HEK293 (cell line): ENCODE results near the gene PPP2R2B.

Experiments used
- CTCF ChIA-PET: fragments of 350-600 bp; formaldehyde crosslinking; extraction: SDS; loops from one replicate; lab custom pipeline; 2021; ENCODE audit warnings: antibody characterized with exemption; lab: Yijun Ruan, JAX
- POLR2A ChIA-PET: fragments of 300-600 bp; formaldehyde crosslinking; extraction: SDS; loops from one replicate; lab custom pipeline; 2020; ENCODE audit warnings: antibody characterized with exemption, inconsistent platforms; lab: Yijun Ruan, JAX
- H3K27ac ChIP-seq: fragments of 200-500 bp; sonication (Bioruptor generic); 2 replicates; pipeline ENCODE4 v1.5.1; 2014; ENCODE audit warnings: low read depth, low read length, control low read depth, inconsistent platforms; ENCODE audit errors: extremely low read depth
- H3K36me3 ChIP-seq, 2 experiments: fragments of 200-500 bp in 1 of 2; sonication (Bioruptor generic) in 1 of 2; 1 replicate in 1 of 2; 2 replicates in 1 of 2; pipeline ENCODE4 v1.5.1; 2014 to 2017; ENCODE audit warnings: inconsistent platforms in 2 of 2, low read length in 2 of 2; ENCODE audit not compliant: control insufficient read depth in 2 of 2, insufficient read depth in 1 of 2
- H3K4me1 ChIP-seq: fragments of 200-500 bp; sonication (Bioruptor generic); 2 replicates; pipeline ENCODE4 v1.5.1; 2014; ENCODE audit warnings: mild to moderate bottlenecking, low read length, inconsistent platforms; ENCODE audit not compliant: control insufficient read depth, insufficient read depth
- H3K4me3 ChIP-seq: 2 replicates; pipeline ENCODE4 v1.5.1; 2011; ENCODE audit warnings: low read depth, mild to moderate bottlenecking, control low read depth, low read length, moderate library complexity
- H3K9me3 ChIP-seq: fragments of 200-500 bp; sonication (Bioruptor generic); 2 replicates; pipeline ENCODE4 v1.5.1; 2014; ENCODE audit warnings: low read depth, low read length, inconsistent platforms; ENCODE audit not compliant: control insufficient read depth, insufficient read depth
- BCL11A ChIP-seq: fragments of 450-650 bp; formaldehyde crosslinking; IDR thresholded peaks from 2 replicates; pipeline ENCODE4 v1.5.1; 2016; ENCODE audit warnings: low read depth, missing biosample characterization, missing genetic modification characterization
- FEZF1 ChIP-seq: fragments of 450-650 bp; formaldehyde crosslinking; IDR thresholded peaks from 2 replicates; pipeline ENCODE4 v1.5.1; 2016; ENCODE audit warnings: missing biosample characterization, missing genetic modification characterization
- KLF10 ChIP-seq: fragments of 450-650 bp; IDR thresholded peaks from 2 replicates; pipeline ENCODE4 v1.5.1; 2018; ENCODE audit warnings: missing biosample characterization, mild to moderate bottlenecking, missing genetic modification characterization
- MYNN ChIP-seq: fragments of 450-650 bp; formaldehyde crosslinking; IDR thresholded peaks from 2 replicates; pipeline ENCODE4 v1.5.1; 2016; ENCODE audit warnings: missing biosample characterization, missing genetic modification characterization, borderline replicate concordance
- REPIN1 ChIP-seq: fragments of 450-650 bp; formaldehyde crosslinking; IDR thresholded peaks from 2 replicates; pipeline ENCODE4 v1.5.1; 2017; ENCODE audit warnings: missing biosample characterization, missing genetic modification characterization, low read depth
- SP3 ChIP-seq: fragments of 450-650 bp; formaldehyde crosslinking; IDR thresholded peaks from 2 replicates; pipeline ENCODE4 v1.5.1; 2016; ENCODE audit warnings: missing biosample characterization, missing genetic modification characterization
- TSHZ1 ChIP-seq: fragments of 450-650 bp; formaldehyde crosslinking; IDR thresholded peaks from 2 replicates; pipeline ENCODE4 v1.5.1; 2016; ENCODE audit warnings: missing biosample characterization, missing genetic modification characterization, borderline replicate concordance
- ZBTB11 ChIP-seq: fragments of 450-650 bp; formaldehyde crosslinking; conservative IDR thresholded peaks from 2 replicates; pipeline ENCODE4 v1.5.1; 2016; ENCODE audit warnings: low read depth, missing biosample characterization, missing genetic modification characterization
- ZBTB20 ChIP-seq: fragments of 450-650 bp; formaldehyde crosslinking; IDR thresholded peaks from 2 replicates; pipeline ENCODE4 v1.5.1; 2016; ENCODE audit warnings: missing biosample characterization, missing genetic modification characterization
- ZNF121 ChIP-seq: fragments of 450-650 bp; formaldehyde crosslinking; IDR thresholded peaks from 2 replicates; pipeline ENCODE4 v1.5.1; 2016; ENCODE audit warnings: missing biosample characterization, missing genetic modification characterization
- ZNF133 ChIP-seq: fragments of 450-650 bp; formaldehyde crosslinking; IDR thresholded peaks from 2 replicates; pipeline ENCODE4 v1.5.1; 2016; ENCODE audit warnings: missing biosample characterization, missing genetic modification characterization
- ZNF335 ChIP-seq: fragments of 450-650 bp; formaldehyde crosslinking; conservative IDR thresholded peaks from 2 replicates; pipeline ENCODE4 v1.5.1; 2016; ENCODE audit warnings: missing biosample characterization, missing genetic modification characterization
- ZNF473 ChIP-seq: fragments of 450-650 bp; formaldehyde crosslinking; IDR thresholded peaks from 2 replicates; pipeline ENCODE4 v1.5.1; 2017; ENCODE audit warnings: missing biosample characterization, missing genetic modification characterization
- ZNF521 ChIP-seq: fragments of 450-650 bp; formaldehyde crosslinking; IDR thresholded peaks from 2 replicates; pipeline ENCODE4 v1.5.1; 2017; ENCODE audit warnings: missing biosample characterization, mild to moderate bottlenecking, missing genetic modification characterization
- ZNF555 ChIP-seq: fragments of 450-650 bp; formaldehyde crosslinking; conservative IDR thresholded peaks from 2 replicates; pipeline ENCODE4 v1.5.1; 2017; ENCODE audit warnings: missing biosample characterization, mild to moderate bottlenecking, missing genetic modification characterization, inconsistent platforms
- ZNF571 ChIP-seq: fragments of 450-650 bp; formaldehyde crosslinking; IDR thresholded peaks from 2 replicates; pipeline ENCODE4 v1.5.0; 2017; ENCODE audit warnings: missing biosample characterization, missing genetic modification characterization
- ZNF677 ChIP-seq: fragments of 450-650 bp; IDR thresholded peaks from 2 replicates; pipeline ENCODE4 v1.5.0; 2018; ENCODE audit warnings: missing biosample characterization, mild to moderate bottlenecking, missing genetic modification characterization, moderate library complexity
- ZNF692 ChIP-seq: fragments of 450-650 bp; formaldehyde crosslinking; IDR thresholded peaks from 2 replicates; pipeline ENCODE4 v1.5.1; 2016; ENCODE audit warnings: missing biosample characterization, missing genetic modification characterization
- ZNF792 ChIP-seq: fragments of 450-650 bp; formaldehyde crosslinking; IDR thresholded peaks from 2 replicates; pipeline ENCODE4 v1.5.1; 2016; ENCODE audit warnings: missing biosample characterization, missing genetic modification characterization

PPP2R2B gene

GRCh38 chr5:146595088-146595487, 283.5 kb downstream of the PPP2R2B start (continued):
- TF ChIP-seq TSHZ1 = no peak
- TF ChIP-seq ZNF121 (tag by site-specific recombination) = no peak
- TF ChIP-seq ZNF335 (tag by site-specific recombination) = no peak
- no peak for TF ChIP-seq FEZF1 (tag by site-specific recombination)
- TF ChIP-seq BCL11A (tag by site-specific recombination) = no peak
- no peak for TF ChIP-seq ZNF677 (tag by site-specific recombination)
- no peak for TF ChIP-seq MYNN (tag by site-specific recombination)
- TF ChIP-seq, all 188 proteins: peak for 0

- POLR2A ChIA-PET = no interaction called here
- Histone ChIP-seq H3K9me3 (no peaks in the 10 kb centered on the region), H3K4me3 (no peak overlapping the region), H3K36me3 (no peaks in the 10 kb centered on the region)
- no peak for TF ChIP-seq ZNF555 (tag by site-specific recombination)
- TF ChIP-seq ZNF133 = no peak
- no peak for TF ChIP-seq ZNF571 (tag by site-specific recombination)
- no peak for TF ChIP-seq ZBTB11
- no peak for TF ChIP-seq ZNF521
- TF ChIP-seq ZNF692 = no peak
- no peak for TF ChIP-seq SP3 (tag by site-specific recombination)
- no peak for TF ChIP-seq KLF10 (tag by site-specific recombination)
- no peak for TF ChIP-seq ZBTB20
- no peak for TF ChIP-seq ZNF792 (tag by site-specific recombination)
- no peak for TF ChIP-seq REPIN1 (tag by site-specific recombination)
- TF ChIP-seq ZNF473 = no peak
- TF ChIP-seq, all 188 proteins: peak for 0
- no peak overlapping the region for H3K27ac ChIP-seq
- CTCF ChIA-PET = no interaction called here
- no peaks in the 10 kb centered on the region for H3K4me1 ChIP-seq
These were observed 286.2 kb downstream of the PPP2R2B start for GRCh38 chr5:146592352-146592751.
